Ramos (cell line): ENCODE measurements around the gene HINT2.

ENCODE experiments used
- in situ Hi-C: fragments of 300-500 bp; cut with MboI; formaldehyde crosslinking; loops from one replicate; pipeline ENCODE4 v1.14.3; 2022; ENCODE audit warnings: low sequenced_read_pairs; ENCODE audit not compliant: unreplicated experiment

HINT2 gene

GRCh38 chr9:35814106-35814840, 569 bp downstream of the HINT2 start:
- in situ Hi-C loops, result no loop called here

GRCh38 chr9:35813434-35814105, 1.3 kb downstream of the HINT2 start:
- in situ Hi-C loops, result no loop called here

- in situ Hi-C loops, result no loop called here
These were observed 2.7 kb downstream of the HINT2 start, which contains the start of gene SPAG8 for GRCh38 chr9:35812025-35812602. Gene SPAG8, minus strand, starts transcription at chr9:35812262. Its CDS starts 115 bp downstream, at chr9:35812147.

- in situ Hi-C loops, result no loop called here
These were observed 3.3 kb downstream of the HINT2 start for GRCh38 chr9:35811381-35812024.

- in situ Hi-C loops, result no loop called here
These were observed 4.7 kb downstream of the HINT2 start for GRCh38 chr9:35810122-35810521.

DNA sequence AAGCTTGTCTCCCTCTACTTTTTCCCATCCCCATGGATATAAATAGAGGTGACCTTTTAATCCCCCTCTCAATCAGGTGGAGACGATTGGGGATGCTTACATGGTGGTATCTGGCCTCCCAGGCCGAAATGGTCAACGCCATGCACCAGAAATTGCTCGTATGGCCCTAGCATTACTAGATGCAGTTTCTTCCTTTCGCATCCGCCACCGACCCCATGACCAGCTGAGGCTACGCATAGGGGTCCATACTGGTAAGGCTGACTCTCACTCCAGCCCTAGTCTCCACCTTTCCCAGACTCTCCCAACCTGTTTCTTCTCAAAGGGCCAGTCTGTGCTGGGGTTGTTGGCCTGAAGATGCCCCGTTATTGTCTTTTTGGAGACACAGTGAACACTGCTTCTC, 6.4 kb downstream of the HINT2 start:
- in situ Hi-C loops, result no loop called here

GRCh38 chr9:35806101-35806500, 8.7 kb downstream of the HINT2 start:
- in situ Hi-C loops, result no loop called here

DNA sequence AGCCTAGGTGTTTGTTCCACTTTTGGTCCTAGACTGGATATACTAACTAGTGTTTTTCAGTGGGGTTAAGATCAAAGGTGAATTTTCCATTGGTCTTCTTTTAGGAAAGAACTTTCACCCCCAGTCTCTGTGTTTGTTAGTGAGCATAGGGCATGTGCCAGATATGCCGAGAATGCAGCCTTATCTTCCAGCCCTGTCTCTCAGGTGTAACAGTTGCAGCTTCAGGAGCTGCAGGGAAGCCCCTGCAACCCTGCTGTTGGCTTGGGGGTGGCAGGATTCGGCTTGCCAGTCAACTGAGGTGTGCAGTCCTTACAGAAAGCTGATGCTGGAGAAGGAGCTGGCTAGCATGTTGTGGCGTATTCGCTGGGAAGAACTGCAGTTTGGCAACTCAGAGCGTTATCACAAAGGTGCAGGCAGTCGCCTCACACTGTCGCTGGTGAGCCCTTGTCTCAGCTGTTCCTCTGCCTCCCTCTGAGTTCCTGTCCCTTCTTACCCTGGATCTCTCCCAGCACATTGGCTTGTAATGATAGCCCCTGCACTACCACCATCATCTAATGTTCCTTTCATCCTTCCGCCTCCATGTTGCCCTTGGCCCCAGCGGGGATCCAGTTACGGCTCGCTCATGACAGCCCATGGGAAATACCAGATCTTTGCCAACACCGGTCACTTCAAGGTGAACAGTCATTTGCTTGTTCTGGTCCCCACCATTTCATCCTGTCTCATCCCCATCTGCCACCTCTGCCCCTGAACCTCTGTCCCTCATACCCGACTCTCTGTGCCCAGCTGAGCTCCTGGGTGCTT, 13.3 kb downstream of the HINT2 start:
- in situ Hi-C loops, result no loop called here

DNA sequence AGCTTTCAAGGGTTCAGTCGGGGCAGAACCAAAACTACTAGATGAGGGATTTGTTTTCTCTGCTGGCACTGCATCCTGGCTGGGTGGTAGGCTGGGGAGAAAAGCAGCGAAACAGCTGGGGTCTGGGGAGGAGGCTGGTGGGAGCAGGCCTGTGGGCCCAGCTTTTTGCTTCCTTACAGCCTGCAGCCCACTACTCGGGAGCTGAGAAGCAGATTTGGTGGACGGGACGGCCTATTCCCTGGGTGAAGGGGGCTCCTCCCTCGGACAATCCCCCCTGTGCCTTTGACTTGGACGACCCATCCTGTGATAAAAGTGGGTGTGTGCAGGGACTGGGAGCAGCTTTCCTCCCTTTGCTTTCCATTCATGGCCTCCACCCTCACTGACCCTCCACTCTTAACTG, 14.3 kb downstream of the HINT2 start:
- in situ Hi-C loops, result no loop called here

- in situ Hi-C loops, result no loop called here
These were observed 16.0 kb downstream of the HINT2 start for GRCh38 chr9:35798658-35799374.

- in situ Hi-C loops, result no loop called here
These were observed 17.3 kb downstream of the HINT2 start for GRCh38 chr9:35797311-35798109.

DNA sequence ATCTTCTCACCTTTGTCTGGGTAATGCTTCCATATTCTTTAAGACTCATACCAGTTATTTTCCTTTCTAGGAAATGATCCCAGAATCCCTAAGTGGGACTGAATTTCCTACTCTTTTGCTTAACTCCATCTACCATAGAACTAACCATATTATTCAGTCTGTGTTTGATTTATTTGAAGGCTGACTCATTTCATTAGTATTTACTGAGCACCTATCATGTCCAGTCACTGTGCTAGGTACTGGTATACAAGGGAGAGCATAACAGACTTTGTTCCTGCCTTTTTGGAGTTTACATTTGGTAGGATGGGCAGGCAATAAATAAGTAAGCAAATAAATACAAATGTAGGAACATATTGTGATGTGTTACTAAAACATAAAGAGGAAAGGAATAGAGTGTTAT, 19.1 kb downstream of the HINT2 start:
- in situ Hi-C loops, result no loop called here

DNA sequence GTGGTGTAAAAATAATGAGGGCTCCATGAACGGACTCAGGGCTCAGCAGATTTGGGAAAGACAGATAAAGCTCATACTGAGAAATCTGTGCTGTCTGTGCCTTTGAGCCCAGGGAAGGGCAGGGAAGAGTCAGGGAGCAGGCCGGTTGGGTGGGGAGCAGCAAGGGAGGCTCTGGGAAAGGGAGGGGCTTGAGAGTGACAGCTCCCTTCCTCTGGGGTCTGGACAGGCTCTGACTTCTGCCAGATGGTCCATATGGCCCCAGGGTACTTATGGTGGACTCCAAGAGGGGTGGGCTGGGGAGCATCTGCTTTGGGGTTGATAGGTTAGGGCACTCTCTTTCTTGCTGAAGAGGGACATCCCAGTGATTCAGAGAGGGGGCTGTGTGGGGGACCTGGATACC, 21.4 kb downstream of the HINT2 start:
- in situ Hi-C loops, result loop anchor here (5.0 kb wide), 1 partner anchor 84 kb away; no protein-coding TSS in a partner anchor

DNA sequence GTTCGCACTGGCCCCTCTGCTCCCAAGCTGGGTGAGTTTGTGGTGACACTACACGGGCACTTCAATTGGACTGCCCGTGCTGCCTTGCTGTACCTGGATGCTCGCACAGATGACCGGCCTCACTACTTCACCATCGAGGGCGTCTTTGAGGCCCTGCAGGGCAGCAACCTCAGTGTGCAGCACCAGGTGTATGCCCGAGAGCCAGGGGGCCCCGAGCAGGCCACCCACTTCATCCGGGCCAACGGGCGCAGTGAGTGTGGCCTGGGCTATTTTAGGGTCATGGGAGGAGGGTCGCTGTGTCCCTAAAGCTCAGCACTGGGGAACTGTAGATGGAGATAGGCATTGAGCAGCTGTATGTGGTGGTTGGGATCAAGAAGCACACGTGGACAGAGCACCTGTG, 22.0 kb downstream of the HINT2 start:
- in situ Hi-C loops, result loop anchor here (5.0 kb wide), 1 partner anchor 84 kb away; no protein-coding TSS in a partner anchor

DNA sequence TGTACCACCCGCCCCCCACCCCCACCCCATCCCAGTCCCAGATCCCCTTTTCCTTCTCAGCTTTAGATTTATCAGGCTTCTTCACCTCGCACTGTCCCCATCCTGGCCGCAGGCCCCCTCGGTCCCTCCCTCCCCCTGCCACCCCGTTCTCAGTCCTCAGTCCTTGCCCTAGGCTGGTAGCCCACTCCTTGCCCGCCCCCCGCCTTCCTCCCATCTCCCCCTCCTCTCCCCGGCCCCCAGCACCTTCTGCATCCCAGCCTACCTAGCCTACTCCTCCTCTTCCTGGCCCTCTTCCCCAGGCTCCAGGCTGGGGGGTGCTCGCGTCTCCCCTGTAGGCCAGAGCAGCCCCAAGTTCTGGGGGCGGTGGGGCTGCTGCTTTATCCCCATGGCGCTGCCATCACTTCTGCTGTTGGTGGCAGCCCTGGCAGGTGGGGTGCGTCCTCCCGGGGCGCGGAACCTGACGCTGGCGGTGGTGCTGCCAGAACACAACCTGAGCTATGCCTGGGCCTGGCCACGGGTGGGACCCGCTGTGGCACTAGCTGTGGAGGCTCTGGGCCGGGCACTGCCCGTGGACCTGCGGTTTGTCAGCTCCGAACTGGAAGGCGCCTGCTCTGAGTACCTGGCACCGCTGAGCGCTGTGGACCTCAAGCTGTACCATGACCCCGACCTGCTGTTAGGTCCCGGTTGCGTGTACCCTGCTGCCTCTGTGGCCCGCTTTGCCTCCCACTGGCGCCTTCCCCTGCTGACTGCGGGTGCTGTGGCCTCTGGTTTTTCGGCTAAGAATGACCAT, 22.6 kb downstream of the HINT2 start:
- in situ Hi-C loops, result loop anchor here (5.0 kb wide), 1 partner anchor 85 kb away; no protein-coding TSS in a partner anchor

GRCh38 chr9:35791297-35791921, 23.4 kb downstream of the HINT2 start, which contains the start of gene NPR2:
Gene NPR2, plus strand, starts transcription at chr9:35791591. Its CDS starts 818 bp downstream, at chr9:35792409.
- in situ Hi-C loops, result loop anchor here (5.0 kb wide), 1 partner anchor 86 kb away; no protein-coding TSS in a partner anchor
